ENCODE data around the gene RNF224. TPM values are rescaled to one million over a fixed set of nuclear protein-coding genes. Genes with fewer than 3 reads are reported as not detected.

Gene RNF224
- polyA plus RNA-seq, 3 donors, result 7.9 to 15.2 (median 12.0) TPM

DNA sequence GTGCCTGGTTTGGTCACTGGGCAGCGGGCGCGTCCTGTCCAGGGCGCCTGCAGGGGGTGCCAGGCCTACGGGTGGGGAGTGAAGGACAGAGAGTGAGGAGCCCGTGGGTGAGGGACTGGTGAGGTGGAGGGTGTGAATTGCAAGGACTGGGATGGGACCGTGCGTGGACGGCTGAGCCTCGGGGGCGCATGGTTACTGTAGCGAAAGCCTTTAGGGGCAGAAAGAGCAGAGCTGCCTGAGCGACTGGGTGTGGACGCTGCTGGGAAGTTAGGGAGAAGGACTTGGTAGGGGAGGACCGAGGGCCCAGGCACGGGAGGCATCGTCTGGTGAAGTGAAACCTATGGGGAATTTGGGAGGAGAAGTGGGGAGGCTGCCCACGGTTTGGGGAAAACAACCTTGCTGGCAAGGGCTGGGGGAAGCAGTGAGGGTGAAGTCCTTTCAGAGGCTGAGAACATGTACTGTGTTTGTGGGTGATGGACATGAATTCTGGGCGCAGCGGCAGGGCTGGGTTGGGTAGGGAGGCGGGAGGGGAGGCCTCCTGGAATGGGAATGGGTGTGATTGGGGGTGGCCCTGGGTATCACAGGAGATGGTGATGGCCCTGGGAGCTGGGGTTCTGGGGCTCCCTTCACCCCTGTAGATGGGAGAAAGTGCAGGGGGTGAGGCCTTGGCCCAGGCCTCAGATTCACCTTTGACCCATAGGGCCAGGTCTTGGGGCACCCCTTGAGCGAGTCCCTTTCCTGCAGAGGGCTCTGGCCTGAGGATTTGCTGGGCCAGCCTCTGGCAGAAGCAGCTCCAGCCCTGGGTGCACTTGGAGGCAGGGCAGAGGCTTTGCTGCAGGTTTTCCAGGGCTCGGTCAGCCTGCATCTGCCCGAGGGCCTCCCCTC, 48.5 kb downstream of the RNF224 start:
- no peak for DNase-seq (ENCODE audit: extremely low read depth in 1 of 11, low read depth in 9 of 11, low spot score in 4 of 11)

DNA sequence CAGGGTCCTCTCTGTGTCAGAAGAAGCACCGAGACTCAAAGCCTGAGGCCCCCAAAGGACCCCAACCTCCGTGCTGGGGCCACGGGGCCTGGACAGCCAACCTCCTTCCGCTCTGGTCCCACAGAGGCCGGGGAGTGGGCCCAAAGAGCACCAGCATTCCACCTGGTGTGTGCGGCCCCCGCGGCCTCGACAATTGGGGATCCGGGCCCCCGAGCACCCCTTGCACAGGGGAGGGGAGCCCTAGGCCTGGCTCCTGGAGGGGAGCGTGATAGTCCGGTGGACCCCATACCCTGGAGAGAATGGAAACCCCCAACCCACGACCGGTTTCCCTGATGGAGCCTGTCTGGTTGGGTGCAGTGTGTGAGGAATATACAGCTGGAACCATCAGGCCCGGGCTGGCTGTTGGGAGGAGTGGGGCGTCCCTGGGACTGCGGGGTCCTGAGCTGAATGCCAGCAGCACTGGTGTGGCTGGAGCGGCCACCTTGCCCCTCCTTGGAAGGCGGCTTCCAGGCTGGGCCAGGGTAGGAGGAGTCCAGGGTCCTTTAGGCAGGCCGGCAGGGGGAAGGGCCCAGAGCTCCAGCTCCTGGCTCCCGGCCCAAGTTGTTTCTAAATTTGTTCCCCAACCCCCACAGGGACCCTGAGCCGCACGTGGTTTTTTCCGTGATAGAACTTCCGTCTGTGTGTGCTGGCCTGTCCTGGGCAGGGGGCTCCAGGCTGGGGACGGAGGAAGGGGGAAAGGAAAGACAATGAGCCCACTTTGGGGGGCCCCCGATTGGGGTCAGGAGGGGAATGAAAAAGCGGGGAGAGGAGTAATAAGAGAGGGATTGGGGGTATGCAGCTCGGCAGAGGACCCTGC, 49.4 kb downstream of the RNF224 start:
- peak in 2 of 11 donors; percentile 77 to 85 for DNase-seq (ENCODE audit: extremely low read depth in 1 of 11, low read depth in 9 of 11, low spot score in 4 of 11)

- no peak for DNase-seq (ENCODE audit: extremely low read depth in 1 of 11, low read depth in 9 of 11, low spot score in 4 of 11)
Observed at GRCh38 chr9:137277329-137278041, 50.2 kb downstream of the RNF224 start, which contains the start of gene TOR4A. Gene TOR4A (plus strand): TSS chr9:137277726. CDS start chr9:137278690, 964 bp downstream.

DNA sequence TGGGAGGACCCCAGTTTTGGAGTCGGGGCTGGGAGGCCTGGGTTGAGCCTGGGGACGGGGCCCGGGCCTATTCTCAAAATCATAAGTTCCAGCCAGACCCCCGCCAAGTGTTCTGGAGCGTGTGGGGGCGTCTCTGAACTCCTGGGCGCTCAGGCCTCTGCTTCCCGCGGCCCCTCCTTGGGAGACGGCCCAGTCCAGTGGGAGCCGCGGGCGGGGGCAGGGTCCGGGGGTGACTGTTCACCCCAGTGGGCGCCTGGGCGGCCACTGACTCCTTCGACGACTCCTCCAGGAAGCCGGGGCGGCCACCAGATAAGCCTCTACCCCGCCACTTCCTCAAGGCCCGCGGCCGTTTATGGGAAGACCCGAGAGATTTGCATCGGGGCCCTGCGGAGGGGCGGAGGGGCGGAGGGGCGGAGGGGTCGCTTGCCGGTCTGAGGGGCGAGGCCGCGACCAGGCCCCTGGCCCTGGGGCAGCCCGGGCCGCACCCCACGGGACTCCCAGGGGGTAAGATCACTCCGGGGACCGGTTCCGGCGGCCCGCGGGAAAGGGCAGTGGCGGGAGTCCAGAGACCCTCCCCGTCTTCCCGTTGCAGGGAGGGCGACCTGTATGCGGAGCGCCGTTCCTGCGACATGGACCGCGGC, 50.9 kb downstream of the RNF224 start:
- no peak for DNase-seq (ENCODE audit: extremely low read depth in 1 of 11, low read depth in 9 of 11, low spot score in 4 of 11)

Other genes starting within 250 kb of the RNF224 start
- gene PTGDS, start 250.0 kb upstream of the RNF224 start, polyA plus RNA-seq (ENCODE audit: insufficient read length in 3 of 3), result 100 to 1,000 TPM in 1 of 3 donors, 10 to 100 TPM in 2; 42.1 to 113 (median 66.3) TPM
- under 1 TPM; 0.14 to 0.40 (median 0.39) TPM for gene LCNL1, start 244.5 kb upstream of the RNF224 start, polyA plus RNA-seq (ENCODE audit: insufficient read length in 3 of 3)
- 10 to 100 TPM; 23.7 to 40.2 (median 39.3) TPM for gene PAXX, start 235.1 kb upstream of the RNF224 start, polyA plus RNA-seq (ENCODE audit: insufficient read length in 3 of 3)
- under 1 TPM; 0.37 to 0.75 (median 0.39) TPM for gene CLIC3, start 230.9 kb upstream of the RNF224 start, polyA plus RNA-seq (ENCODE audit: insufficient read length in 3 of 3)
- gene ABCA2, start 199.3 kb upstream of the RNF224 start, polyA plus RNA-seq (ENCODE audit: insufficient read length in 3 of 3), result 10 to 100 TPM; 43.4 to 66.6 (median 61.6) TPM
- under 1 TPM; 0.07 to 0.15 (median 0.12) TPM for gene FUT7, start 195.4 kb upstream of the RNF224 start, polyA plus RNA-seq (ENCODE audit: insufficient read length in 3 of 3)
- gene NPDC1, start 181.3 kb upstream of the RNF224 start, polyA plus RNA-seq (ENCODE audit: insufficient read length in 3 of 3), result 10 to 100 TPM; 12.9 to 38.4 (median 31.5) TPM
- 1 to 10 TPM; 4.3 to 5.3 (median 4.7) TPM for gene ENTPD2, start 173.4 kb upstream of the RNF224 start, polyA plus RNA-seq (ENCODE audit: insufficient read length in 3 of 3)
- gene SAPCD2, start 156.9 kb upstream of the RNF224 start, polyA plus RNA-seq (ENCODE audit: insufficient read length in 3 of 3), result 1 to 10 TPM; 6.6 to 9.2 (median 6.8) TPM
- gene UAP1L1, start 150.0 kb upstream of the RNF224 start, polyA plus RNA-seq (ENCODE audit: insufficient read length in 3 of 3), result 1 to 10 TPM; 4.9 to 9.2 (median 5.7) TPM
- gene MAN1B1, start 140.5 kb upstream of the RNF224 start, polyA plus RNA-seq (ENCODE audit: insufficient read length in 3 of 3), result 10 to 100 TPM; 46.1 to 62.1 (median 55.3) TPM
- gene DPP7, start 112.8 kb upstream of the RNF224 start, polyA plus RNA-seq (ENCODE audit: insufficient read length in 3 of 3), result 10 to 100 TPM; 15.2 to 30.6 (median 24.7) TPM
- gene GRIN1, start 88.3 kb upstream of the RNF224 start, polyA plus RNA-seq (ENCODE audit: insufficient read length in 3 of 3), result under 1 TPM in 1 of 3 donors, not detected in 2; 0.34 TPM
- gene LRRC26, start 57.5 kb upstream of the RNF224 start, polyA plus RNA-seq (ENCODE audit: insufficient read length in 3 of 3), result under 1 TPM in 1 of 3 donors, not detected in 2; 0.14 TPM
- not detected for gene TMEM210, start 55.4 kb upstream of the RNF224 start, polyA plus RNA-seq (ENCODE audit: insufficient read length in 3 of 3)
- gene ANAPC2, start 38.9 kb upstream of the RNF224 start, polyA plus RNA-seq (ENCODE audit: insufficient read length in 3 of 3), result 10 to 100 TPM; 35.5 to 56.7 (median 49.2) TPM
- 10 to 100 TPM; 36.9 to 62.9 (median 49.8) TPM for gene SSNA1, start 38.8 kb upstream of the RNF224 start, polyA plus RNA-seq (ENCODE audit: insufficient read length in 3 of 3)
- gene TPRN, start 26.8 kb upstream of the RNF224 start, polyA plus RNA-seq (ENCODE audit: insufficient read length in 3 of 3), result 10 to 100 TPM; 14.8 to 17.3 (median 16.4) TPM
- gene TMEM203, start 21.9 kb upstream of the RNF224 start, polyA plus RNA-seq (ENCODE audit: insufficient read length in 3 of 3), result 10 to 100 TPM; 40.2 to 46.4 (median 42.7) TPM
- 10 to 100 TPM in 2 of 3 donors, 1 to 10 TPM in 1; 8.2 to 15.1 (median 14.2) TPM for gene NDOR1, start 21.8 kb upstream of the RNF224 start, polyA plus RNA-seq (ENCODE audit: insufficient read length in 3 of 3)
- gene RNF208, start 5.3 kb upstream of the RNF224 start, polyA plus RNA-seq (ENCODE audit: insufficient read length in 3 of 3), result 10 to 100 TPM in 2 of 3 donors, 1 to 10 TPM in 1; 6.0 to 13.3 (median 13.2) TPM
- gene CYSRT1, start 2.3 kb upstream of the RNF224 start, polyA plus RNA-seq (ENCODE audit: insufficient read length in 3 of 3), result 10 to 100 TPM in 2 of 3 donors, 1 to 10 TPM in 1; 8.5 to 13.9 (median 12.8) TPM
- 10 to 100 TPM in 2 of 3 donors, 1 to 10 TPM in 1; 5.0 to 13.8 (median 11.6) TPM for gene SLC34A3, start 3.4 kb downstream of the RNF224 start, polyA plus RNA-seq (ENCODE audit: insufficient read length in 3 of 3)
- 100 to 1,000 TPM; 331 to 492 (median 358) TPM for gene TUBB4B, start 13.8 kb downstream of the RNF224 start, polyA plus RNA-seq (ENCODE audit: insufficient read length in 3 of 3)
- 1 to 10 TPM; 2.2 to 4.2 (median 2.6) TPM for gene STPG3, start 23.8 kb downstream of the RNF224 start, polyA plus RNA-seq (ENCODE audit: insufficient read length in 3 of 3)
- 10 to 100 TPM; 49.8 to 62.2 (median 55.2) TPM for gene NELFB, start 27.8 kb downstream of the RNF224 start, polyA plus RNA-seq (ENCODE audit: insufficient read length in 3 of 3)
- 1 to 10 TPM; 4.4 to 8.9 (median 6.3) TPM for gene TOR4A, start 50.2 kb downstream of the RNF224 start, polyA plus RNA-seq (ENCODE audit: insufficient read length in 3 of 3)
- gene NRARP, start 74.8 kb downstream of the RNF224 start, polyA plus RNA-seq (ENCODE audit: insufficient read length in 3 of 3), result 1 to 10 TPM; 6.8 to 9.0 (median 7.7) TPM
- gene EXD3, start 195.7 kb downstream of the RNF224 start, polyA plus RNA-seq (ENCODE audit: insufficient read length in 3 of 3), result 10 to 100 TPM; 12.0 to 35.4 (median 16.6) TPM
- 10 to 100 TPM in 1 of 3 donors, 1 to 10 TPM in 2; 4.8 to 15.9 (median 6.0) TPM for gene NOXA1, start 195.9 kb downstream of the RNF224 start, polyA plus RNA-seq (ENCODE audit: insufficient read length in 3 of 3)
- gene ENTPD8, start 213.9 kb downstream of the RNF224 start, polyA plus RNA-seq (ENCODE audit: insufficient read length in 3 of 3), result under 1 TPM; 0.14 to 0.68 (median 0.63) TPM
- gene NSMF, start 231.8 kb downstream of the RNF224 start, polyA plus RNA-seq (ENCODE audit: insufficient read length in 3 of 3), result 10 to 100 TPM; 52.9 to 57.8 (median 56.5) TPM